ENCODE results near the gene NR0B1.

- no peak for TF ChIP-seq CTCF (conservative IDR thresholded peaks at IDR 0.05; ENCODE audit: low read depth, low read length)
- TF ChIP-seq RAD21 (IDR thresholded peaks at IDR 0.05; ENCODE audit: low read length): no peak
- TF ChIP-seq USF2 (IDR thresholded peaks at IDR 0.05; ENCODE audit: low read depth, low read length): no peak
- TF ChIP-seq NFE2L2 (IDR thresholded peaks at IDR 0.05; ENCODE audit: low read depth, low read length): no peak
- no peak for TF ChIP-seq FOS (IDR thresholded peaks at IDR 0.05; ENCODE audit: low read depth, low read length)
- TF ChIP-seq POLR2A (IDR thresholded peaks at IDR 0.05; ENCODE audit: low read depth, low read length): no peak
- no peak for TF ChIP-seq CEBPB (IDR thresholded peaks at IDR 0.05; ENCODE audit: low read depth, low read length)
- TF ChIP-seq CHD1 (IDR thresholded peaks at IDR 0.05; ENCODE audit: low read depth, low read length): no peak
- no peak for TF ChIP-seq RFX5 (IDR thresholded peaks at IDR 0.05; ENCODE audit: low read depth, low read length)
- TF ChIP-seq ELK1 (IDR thresholded peaks at IDR 0.05; ENCODE audit: borderline replicate concordance, low read depth, low read length): no peak
- TF ChIP-seq MAZ (IDR thresholded peaks at IDR 0.05; ENCODE audit: borderline replicate concordance, low read depth, low read length): no peak
- TF ChIP-seq SMC3 (IDR thresholded peaks at IDR 0.05; ENCODE audit: low read depth, low read length): no peak
Measured at GRCh38 chrX:30296408-30297254, 12.6 kb downstream of the NR0B1 start.
